HG03060 (cell line): ENCODE measurements around the gene TREML2.

ENCODE experiments used
- ATAC-seq: cut with Tn5 transposase; IDR thresholded peaks from one replicate; pipeline ENCODE4 v1.9.1; 2021; ENCODE audit warnings: low read depth, moderate number of reproducible peaks; ENCODE audit not compliant: unreplicated experiment

TREML2 gene

DNA sequence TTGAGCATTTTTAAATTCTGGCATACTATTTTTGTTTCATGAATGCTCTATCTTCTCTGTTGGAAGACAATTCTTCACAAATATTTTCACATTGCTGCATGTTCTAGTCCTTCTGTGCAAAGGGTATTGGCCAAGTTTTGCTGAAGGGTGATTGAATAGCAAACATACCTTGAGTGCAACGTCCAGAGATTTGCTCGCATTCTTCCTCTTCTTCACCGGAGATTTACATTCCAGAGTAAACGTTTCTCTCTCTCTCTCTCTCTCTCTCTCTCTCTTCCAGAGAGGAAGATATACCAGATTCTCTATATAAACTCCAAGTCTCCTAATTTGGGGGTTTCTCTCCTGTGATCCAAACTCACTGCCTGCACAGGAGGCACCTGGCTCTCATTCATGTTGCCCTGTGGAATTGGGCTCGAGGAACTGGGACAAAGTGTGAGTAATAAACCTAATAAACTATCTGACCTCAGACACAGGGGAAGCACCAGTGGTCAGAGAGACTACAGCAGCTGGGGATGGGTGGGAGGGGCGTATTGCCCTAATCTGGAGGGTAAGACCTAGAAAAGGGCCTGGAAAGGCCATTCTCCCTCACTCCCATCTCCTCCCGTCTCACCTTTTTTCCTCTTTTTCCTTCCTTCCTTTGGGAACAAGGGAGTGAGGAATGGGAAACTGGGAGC, 45.7 kb downstream of the TREML2 start:
- ATAC-seq, result no peak

DNA sequence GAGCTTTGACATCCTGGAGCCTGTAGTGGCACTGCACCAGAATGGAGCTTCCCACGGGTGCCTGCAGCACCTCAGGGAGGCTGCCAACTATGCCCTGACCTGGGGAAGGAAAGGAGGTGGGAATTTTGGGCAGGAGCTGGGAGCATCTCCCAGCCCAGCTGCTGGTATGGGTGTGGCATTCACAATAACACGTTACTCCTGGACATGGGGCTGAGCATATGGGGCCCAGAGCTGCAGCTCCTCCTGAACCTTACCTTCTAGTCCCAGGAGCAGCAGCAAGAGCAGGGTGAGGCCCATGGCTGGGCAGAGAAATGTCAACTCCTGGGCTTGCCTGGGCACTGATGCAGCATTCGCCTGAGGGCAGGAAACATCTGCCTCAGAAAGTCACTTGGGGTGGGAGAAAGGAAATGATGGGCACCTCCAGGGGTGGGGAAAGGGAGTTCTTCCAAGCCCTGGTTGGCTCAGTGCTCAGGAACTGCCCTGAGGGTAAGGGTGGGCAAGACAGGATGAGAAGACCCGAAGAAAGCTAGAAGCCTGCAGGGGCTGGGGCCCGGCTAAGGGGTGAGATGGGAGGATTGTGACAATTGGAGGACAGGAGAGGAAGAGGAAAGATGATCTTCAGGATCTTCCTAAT, 46.8 kb downstream of the TREML2 start, which contains the start of gene TREML1:
TSS of gene TREML1 (minus strand) at position 356 of the 634 bp plus-strand sequence. CDS start at position 297, 59 bp downstream.
- no peak for ATAC-seq

DNA sequence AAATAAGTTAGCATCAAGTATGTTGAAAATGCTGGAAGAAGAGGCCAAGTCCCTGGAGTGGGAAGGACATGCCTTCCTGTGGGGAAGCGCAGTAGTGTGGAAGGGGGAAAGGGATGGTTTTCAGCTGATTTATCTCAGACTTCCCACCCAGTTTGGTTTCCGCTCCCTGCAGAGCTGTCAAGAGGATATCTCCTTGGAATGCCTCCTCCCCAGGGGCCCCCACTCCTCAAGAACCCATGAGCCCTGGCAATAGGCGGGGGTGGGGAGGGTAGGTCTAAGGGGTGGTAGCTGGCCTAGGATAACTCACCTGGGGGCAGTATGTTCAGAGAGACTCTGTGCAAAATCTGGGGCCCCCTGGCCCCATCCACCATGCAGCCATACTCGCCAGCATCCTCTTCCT, 47.5 kb downstream of the TREML2 start:
- no peak for ATAC-seq

DNA sequence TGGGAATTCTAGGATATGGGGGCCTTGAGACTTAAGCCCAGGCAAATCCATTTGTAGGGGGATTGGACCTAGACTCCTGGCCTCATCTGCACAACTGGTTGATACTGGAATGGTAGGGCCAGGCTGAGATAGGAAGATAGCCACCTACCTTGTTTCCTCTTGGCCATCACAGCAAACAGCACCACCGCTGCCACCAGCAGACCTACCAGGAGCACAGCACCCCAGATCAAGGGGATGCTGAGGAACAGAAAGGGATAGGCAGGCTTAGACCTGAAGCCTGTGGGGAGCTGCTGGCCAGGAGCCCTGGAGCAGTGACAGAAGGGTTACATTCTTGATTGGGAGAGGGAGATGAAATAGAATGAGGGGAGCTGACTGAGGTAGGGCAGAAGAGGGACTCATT, 50.3 kb downstream of the TREML2 start:
- no peak for ATAC-seq

DNA sequence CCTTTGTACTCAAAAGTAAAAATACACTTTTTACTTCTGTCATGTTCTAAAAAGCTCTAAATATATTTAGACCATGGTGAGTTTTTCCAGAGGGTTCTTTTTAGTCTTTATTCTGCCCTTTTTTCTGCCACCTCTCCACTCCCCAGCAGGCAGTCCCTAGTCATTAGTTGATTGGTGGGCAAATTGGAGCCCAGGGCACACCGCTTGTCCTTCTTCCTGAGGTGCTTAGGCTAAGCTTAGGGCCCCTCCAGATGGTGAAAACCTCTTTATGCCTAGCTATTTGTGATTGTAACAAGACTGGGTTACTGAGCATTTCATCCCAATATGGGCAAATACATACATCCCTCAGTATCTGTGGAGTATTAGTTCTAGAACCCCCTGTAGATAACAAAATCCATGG, 53.0 kb downstream of the TREML2 start:
- no peak for ATAC-seq
